HG03175 (cell line): ENCODE results near the gene DNAH2.

ENCODE experiments used
- ATAC-seq: cut with Tn5 transposase; IDR thresholded peaks from one replicate; pipeline ENCODE4 v1.9.1; 2021; ENCODE audit warnings: mild to moderate bottlenecking, moderate library complexity; ENCODE audit not compliant: unreplicated experiment

DNAH2 gene

GRCh38 chr17:7703584-7704479 is 13.7 kb upstream of the DNAH2 start:
- no peak for ATAC-seq

DNA sequence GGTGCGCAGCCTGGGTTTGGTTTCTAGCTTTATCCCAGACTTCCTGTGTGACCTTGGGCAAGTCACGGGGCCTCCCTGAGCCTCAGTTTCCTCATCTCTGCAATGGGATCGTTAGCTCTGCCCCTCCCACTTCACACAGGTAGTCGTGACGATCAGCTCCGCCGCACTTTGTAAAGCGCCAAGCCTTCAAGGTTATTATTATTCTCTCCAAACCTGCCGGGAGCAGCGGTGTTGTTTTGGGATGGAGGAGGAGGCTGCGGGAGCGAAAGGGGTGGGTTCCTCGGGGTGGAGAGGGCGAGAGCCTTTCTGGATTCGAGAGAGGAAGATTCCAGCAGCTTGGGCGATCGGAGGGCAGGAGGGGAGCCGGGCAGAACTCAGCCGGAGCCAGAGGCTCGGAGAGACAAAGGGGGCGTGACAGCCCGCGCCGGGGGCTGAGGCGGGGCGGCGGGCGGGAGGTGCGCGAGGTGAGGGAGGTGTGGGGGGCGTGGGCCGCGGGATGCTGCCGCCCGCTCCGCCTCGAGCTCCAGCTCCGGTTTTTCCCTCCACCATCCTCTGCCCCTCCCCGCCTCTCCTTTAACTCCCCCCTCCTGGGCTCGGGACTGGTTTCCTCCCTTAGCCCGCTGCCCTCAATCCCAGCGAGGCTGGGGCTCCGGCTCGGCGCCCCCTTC is 12.8 kb upstream of the DNAH2 start, which contains the start of gene EFNB3:
Gene EFNB3, plus strand, starts transcription at position 602 of the 668 bp plus-strand sequence. CDS start 397 bp downstream, outside the sequence.
- ATAC-seq: no peak

DNA sequence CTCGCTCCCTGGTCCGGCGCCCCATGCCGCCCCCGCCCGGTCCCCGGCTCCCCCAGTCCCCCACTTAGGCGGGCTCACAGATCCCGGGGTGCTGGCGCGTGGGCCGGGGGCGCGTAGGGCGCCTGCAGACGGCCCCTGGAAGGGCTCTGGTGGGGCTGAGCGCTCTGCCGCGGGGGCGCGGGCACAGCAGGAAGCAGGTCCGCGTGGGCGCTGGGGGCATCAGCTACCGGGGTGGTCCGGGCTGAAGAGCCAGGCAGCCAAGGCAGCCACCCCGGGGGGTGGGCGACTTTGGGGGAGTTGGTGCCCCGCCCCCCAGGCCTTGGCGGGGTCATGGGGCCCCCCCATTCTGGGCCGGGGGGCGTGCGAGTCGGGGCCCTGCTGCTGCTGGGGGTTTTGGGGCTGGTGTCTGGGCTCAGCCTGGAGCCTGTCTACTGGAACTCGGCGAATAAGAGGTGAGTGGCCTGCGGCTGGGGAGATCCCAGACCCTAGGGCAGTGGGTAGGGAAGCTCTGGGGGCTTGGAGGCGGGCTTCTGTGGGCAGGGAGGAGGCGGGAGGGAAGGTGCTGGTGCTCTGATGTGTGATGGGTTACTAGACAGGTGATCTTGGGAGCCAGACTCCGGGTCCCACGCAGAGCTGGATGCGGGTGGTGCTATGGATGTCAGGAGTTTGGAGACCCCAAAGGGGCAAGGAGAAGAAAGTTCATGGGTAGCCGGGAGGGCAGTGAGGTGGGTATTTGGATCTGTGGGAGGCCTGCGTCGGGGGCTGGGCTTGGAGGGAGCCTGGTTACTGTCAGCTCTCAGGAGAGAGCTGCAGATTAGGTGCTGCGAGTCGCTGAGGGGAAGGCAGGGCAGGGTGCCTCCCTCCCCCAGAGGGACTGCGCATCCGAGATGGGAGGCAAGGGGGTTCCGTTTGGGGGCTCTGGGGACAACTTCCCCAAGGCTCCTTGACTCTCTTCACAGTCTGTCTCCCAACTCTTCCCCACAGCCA is 12.0 kb upstream of the DNAH2 start:
- ATAC-seq: no peak

GRCh38 chr17:7706631-7707354 is 10.8 kb upstream of the DNAH2 start:
- no peak for ATAC-seq

- ATAC-seq: no peak
Observed at GRCh38 chr17:7707446-7707845, 10.1 kb upstream of the DNAH2 start.

DNA sequence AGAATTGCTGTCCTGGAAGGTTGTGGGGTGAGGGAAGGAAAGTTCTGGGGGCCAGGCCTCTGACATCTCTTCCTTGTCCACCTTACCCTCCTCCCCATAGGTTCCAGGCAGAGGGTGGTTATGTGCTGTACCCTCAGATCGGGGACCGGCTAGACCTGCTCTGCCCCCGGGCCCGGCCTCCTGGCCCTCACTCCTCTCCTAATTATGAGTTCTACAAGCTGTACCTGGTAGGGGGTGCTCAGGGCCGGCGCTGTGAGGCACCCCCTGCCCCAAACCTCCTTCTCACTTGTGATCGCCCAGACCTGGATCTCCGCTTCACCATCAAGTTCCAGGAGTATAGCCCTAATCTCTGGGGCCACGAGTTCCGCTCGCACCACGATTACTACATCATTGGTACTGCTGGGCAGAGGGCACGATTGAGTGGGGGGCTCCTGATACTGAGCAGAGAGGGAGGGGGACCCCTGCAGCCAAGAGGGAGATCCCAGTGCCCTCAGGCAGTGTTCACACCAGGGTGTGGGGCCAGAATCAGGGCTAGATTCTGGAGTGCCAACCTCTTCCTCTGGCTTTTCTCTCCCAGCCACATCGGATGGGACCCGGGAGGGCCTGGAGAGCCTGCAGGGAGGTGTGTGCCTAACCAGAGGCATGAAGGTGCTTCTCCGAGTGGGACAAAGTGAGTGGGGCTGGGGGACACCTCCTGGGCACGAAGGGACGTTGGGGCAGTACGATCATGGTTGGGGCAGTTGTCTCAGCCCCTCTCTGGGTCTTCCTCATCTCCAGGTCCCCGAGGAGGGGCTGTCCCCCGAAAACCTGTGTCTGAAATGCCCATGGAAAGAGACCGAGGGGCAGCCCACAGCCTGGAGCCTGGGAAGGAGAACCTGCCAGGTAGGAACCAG is 9.4 kb upstream of the DNAH2 start:
- ATAC-seq: no peak

DNA sequence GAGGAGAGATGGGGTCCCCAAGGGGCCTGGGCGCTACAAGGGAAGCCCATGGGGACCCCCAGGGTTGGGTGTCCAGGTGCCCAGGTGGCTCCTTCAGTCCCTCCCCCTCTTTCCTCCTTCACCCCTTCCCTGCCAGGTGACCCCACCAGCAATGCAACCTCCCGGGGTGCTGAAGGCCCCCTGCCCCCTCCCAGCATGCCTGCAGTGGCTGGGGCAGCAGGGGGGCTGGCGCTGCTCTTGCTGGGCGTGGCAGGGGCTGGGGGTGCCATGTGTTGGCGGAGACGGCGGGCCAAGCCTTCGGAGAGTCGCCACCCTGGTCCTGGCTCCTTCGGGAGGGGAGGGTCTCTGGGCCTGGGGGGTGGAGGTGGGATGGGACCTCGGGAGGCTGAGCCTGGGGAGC is 8.5 kb upstream of the DNAH2 start:
- ATAC-seq: no peak

- no peak for ATAC-seq
Observed at GRCh38 chr17:7710301-7710700, 7.2 kb upstream of the DNAH2 start.

DNA sequence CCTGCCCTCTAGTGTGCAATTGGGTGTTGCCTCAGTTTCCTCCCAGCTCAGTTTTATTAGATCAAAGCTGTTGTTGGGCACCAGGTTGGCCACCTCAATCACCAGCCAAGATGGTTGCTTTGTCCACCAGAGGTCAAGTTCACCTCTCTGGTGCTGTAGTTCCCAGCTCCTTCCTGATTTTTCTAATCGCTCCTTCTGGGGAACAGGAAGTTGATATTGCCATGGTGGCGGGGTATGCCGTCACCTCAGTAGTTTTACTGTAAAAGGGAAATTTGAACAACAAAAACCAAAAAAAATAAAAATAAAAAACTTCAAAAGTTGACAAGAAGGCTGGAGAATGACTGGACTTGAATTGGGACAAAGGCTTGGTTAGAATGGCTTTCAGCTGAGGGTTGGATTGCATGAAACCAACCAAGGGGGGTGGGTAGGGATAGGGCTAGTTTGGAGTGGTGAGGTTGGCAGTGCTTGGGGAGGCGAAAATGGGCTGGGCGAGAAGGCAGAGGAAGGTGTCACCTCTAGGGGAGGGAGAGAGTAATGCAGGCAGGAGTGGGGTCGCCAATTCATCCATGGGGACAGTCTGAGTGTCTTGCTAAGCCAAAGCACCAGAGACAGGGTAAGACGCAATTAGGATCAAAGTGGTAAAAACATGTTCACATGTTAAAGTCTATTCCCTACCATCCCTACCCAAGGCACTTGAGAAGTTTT is 6.3 kb upstream of the DNAH2 start:
- no peak for ATAC-seq

DNA sequence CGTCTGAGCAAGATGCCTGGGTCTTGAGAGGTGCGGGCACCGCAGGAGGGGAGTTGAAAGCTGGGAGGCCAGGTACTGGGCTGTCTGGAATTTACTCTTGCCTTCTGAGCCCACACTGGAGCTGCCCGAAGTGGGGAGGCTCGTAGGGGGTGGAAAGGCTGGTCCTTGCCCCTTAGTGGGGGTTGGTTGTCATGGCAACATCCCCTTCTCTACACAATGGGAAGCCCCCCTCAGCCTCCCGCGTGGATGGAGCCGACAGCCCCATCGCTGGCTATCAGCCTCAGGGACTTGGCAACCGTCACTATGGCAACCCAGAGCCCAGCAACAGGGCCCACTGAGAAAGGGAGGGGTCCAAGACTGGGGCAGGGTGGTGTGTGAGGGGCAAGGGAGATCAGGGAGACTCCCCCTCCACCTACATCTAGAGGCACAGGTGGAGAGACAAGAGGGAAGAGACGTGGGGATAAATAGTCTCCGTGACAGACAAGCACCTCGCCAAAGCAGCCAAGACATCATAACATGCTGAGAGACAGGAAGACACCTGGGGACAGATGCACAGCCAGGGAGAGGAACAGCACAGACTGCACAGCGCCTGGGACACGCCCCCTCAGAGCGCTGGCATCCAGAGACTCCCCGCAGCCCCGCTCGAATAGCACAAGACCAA is 5.3 kb upstream of the DNAH2 start:
- ATAC-seq: no peak

DNA sequence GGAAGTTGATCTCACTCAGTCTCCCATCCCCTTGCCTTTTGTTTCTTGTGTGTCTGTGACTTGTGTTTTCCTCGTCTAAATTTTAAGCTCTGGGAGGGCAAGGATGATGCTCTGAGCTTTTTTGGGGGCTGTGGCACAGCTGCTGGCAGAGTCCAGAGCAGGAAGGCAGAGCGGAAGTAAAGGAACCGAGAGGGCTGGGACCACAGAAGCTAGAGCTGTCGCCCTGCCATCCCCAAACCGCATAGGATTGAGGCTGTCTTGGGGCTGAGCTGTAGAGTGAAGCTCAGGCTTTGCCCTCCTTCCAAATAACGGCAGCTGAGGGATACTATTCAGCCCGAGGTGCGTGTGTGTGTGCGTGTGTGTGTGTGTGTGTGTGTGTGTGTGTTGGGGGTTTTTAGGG is 3.8 kb upstream of the DNAH2 start:
- no peak for ATAC-seq

GRCh38 chr17:7714721-7715594 is 2.6 kb upstream of the DNAH2 start:
- ATAC-seq: no peak

- no peak for ATAC-seq
Observed at GRCh38 chr17:7715936-7716886, 1.3 kb upstream of the DNAH2 start.

DNA sequence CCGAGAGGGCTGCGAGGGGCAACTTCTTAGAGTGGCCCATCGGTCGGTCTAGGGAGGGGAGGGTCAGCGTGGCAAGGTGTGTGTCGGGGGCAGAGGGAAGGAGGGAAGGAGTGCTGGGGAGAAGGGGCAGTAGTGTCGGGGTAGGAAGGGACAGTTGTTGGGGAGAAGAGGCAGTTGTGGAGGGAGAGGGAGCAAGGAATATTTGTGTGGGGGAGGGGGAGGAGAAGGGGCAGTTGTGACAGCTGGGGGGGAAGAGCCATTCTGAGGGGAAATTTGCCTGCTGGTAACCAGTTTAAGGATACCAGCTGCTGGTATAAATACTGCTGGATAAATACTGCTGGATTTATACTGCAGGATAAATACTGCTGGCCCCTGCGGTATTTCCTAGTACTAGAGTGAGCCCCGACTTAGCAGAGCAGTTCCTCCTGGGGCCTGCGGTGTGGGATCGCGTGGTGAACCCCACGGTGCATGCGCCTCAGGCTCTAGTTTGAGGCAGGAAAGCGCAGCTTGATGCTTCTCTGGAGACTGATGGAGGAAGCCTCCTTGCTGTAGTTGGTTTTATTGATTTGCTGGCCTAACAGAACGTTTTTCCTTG is 309 bp downstream of the DNAH2 start:
- ATAC-seq: no peak

GRCh38 chr17:7719661-7720060 is 2.1 kb downstream of the DNAH2 start:
- no peak for ATAC-seq

GRCh38 chr17:7720125-7720524 is 2.6 kb downstream of the DNAH2 start:
- ATAC-seq: no peak
